GM12873 (cell line): Measurements from ENCODE around the gene RAD51B.

Experiments used
- CTCF ChIP-seq: IDR thresholded peaks from 2 replicates; pipeline ENCODE4 v1.5.1; 2012; ENCODE audit warnings: low read depth, mild to moderate bottlenecking, moderate library complexity, low read length, control low read depth; ENCODE audit not compliant: insufficient read depth; ENCODE audit errors: missing control alignments

Gene RAD51B

GRCh38 chr14:68677476-68677875, 857.9 kb downstream of the RAD51B start:
- no peak for TF ChIP-seq CTCF

- no peak for TF ChIP-seq CTCF
Measured at GRCh38 chr14:68677901-68678300, 858.3 kb downstream of the RAD51B start.

GRCh38 chr14:68678471-68678870, 858.9 kb downstream of the RAD51B start:
- TF ChIP-seq CTCF, result no peak

- no peak for TF ChIP-seq CTCF
Measured at GRCh38 chr14:68679301-68679700, 859.7 kb downstream of the RAD51B start.

- TF ChIP-seq CTCF, result no peak
Measured at GRCh38 chr14:68679746-68680467, 860.3 kb downstream of the RAD51B start.

GRCh38 chr14:68680541-68681051, 861.0 kb downstream of the RAD51B start:
- no peak for TF ChIP-seq CTCF

GRCh38 chr14:68681256-68682011, 861.9 kb downstream of the RAD51B start:
- no peak for TF ChIP-seq CTCF
